Mammary epithelial cell (primary cell): ENCODE data around the gene ABCF3.

ENCODE experiments used
- CTCF ChIP-seq, 2 donors: IDR thresholded peaks in 1 of 2; conservative IDR thresholded peaks in 1 of 2; 2 replicates each; pipeline ENCODE4 v1.5.1; 2011 to 2012; ENCODE audit warnings: inconsistent platforms in 2 of 2, low read length in 2 of 2, mild to moderate bottlenecking in 2 of 2, control low read depth in 1 of 2, low read depth in 1 of 2; ENCODE audit not compliant: insufficient read depth in 1 of 2; ENCODE audit errors: extremely low read depth in 1 of 2
- EZH2 ChIP-seq: IDR thresholded peaks from 2 replicates; pipeline ENCODE4 v1.6.1; 2012; ENCODE audit warnings: low read length, inconsistent platforms, borderline replicate concordance

DNA sequence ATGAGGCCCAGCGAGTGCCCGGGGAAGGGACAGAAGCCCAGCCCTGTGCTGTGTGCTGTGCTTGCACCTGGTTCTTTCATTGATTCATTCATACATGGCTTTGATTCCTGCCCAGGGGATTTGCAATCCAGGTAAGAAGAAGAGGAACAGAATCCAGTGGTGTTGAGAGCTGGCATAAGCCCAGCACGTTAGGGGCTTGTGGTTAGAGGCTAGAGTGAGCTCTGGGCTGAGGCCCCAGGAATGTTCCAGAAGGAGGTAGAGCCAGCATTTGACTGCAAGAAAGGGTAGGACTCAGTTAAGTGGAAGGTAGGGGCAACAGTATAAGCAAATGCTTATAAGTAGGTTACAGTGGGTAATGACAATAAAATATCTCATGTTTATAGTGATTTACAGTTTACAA is 45.7 kb downstream of the ABCF3 start:
- TF ChIP-seq CTCF (conservative IDR thresholded peaks at IDR 0.05 in 1 of 2, IDR thresholded peaks at IDR 0.05 in 1 of 2; ENCODE audit: extremely low read depth in 1 of 2, insufficient read depth in 1 of 2, low read depth in 1 of 2, low read length in 2 of 2) = no peak
- TF ChIP-seq EZH2 = no peak
